HL-60 (cell line): Measurements from ENCODE around the gene SH3PXD2A.

Experiments used
- DNase-seq, 2 experiments: peaks; one replicate each; pipeline ENCODE4 v3.0.0-alpha.2; 2010 to 2020; ENCODE audit warnings: low read depth in 1 of 2, low spot score in 1 of 2
- H3K27ac ChIP-seq: fragments of 250-450 bp; sonication (Bioruptor Pico); replicated peaks from 2 replicates; pipeline ENCODE4 v1.5.1; 2020; ENCODE audit warnings: mild to moderate bottlenecking, moderate library complexity
- H3K27me3 ChIP-seq: fragments of 250-450 bp; sonication (Bioruptor Pico); 2 replicates; pipeline ENCODE4 v1.5.1; 2021; ENCODE audit warnings: mild to moderate bottlenecking, moderate library complexity; ENCODE audit not compliant: insufficient read depth, poor library complexity, severe bottlenecking
- H3K4me3 ChIP-seq: replicated peaks from 2 replicates; pipeline ENCODE4 v1.5.1; 2011; ENCODE audit warnings: mild to moderate bottlenecking, control low read depth, low read length; ENCODE audit not compliant: insufficient read depth
- GABPA ChIP-seq: IDR thresholded peaks from 2 replicates; pipeline ENCODE4 v1.6.1; 2012; ENCODE audit warnings: low read depth
- POLR2AphosphoS5 ChIP-seq: IDR thresholded peaks from 2 replicates; pipeline ENCODE4 v1.6.1; 2012; ENCODE audit warnings: low read depth
- REST ChIP-seq: IDR thresholded peaks from 2 replicates; pipeline ENCODE4 v1.6.1; 2012; ENCODE audit warnings: low read depth; ENCODE audit not compliant: insufficient replicate concordance
- SPI1 ChIP-seq: IDR thresholded peaks from 2 replicates; pipeline ENCODE4 v1.6.1; 2012; ENCODE audit warnings: low read depth, mild to moderate bottlenecking, borderline replicate concordance
- TF ChIP-seq, protein P1 (sequence below): IDR thresholded peaks from one replicate; pipeline ENCODE4 v1.5.1; 2011; ENCODE audit warnings: low read length, control low read depth, inconsistent platforms; ENCODE audit not compliant: insufficient read depth

SH3PXD2A gene

DNA sequence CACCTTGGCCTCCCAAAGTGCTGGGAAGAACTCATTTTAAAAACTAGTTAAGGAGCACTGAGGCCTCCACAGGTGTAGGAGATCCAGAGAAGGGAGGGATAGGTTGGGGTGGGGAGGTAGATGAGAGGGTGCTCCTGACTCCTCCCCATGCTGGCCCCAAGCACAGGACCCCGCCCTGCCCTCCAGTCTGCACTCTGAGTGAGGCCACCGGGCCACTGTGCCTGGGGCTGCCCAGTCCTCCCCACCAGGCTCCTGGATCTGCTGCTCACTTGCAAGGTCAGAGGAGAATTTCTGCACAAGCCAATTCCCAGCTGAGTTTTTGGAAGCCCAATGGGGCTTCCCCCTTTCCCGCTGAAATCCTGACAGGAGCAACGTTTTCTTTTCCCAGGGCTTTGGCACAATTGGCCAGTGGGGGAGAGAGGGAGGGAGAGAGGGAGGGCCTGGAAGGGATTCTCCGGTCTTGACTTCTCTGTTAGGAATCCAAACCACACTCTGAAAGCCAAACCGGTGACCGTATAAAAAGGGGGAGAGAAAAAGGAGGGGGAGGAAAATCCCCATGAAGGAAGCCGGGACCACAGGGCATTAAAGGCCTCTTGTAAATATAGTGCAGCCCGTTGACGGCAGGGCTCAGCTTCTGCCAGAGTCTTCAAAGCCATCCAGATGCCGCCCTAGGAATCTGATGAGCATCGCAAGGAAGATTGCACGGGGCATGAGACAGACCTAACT is 116.2 kb downstream of the SH3PXD2A start:
- Histone ChIP-seq H3K27ac (no peak overlapping the region), H3K27me3 (no peaks in the 10 kb centered on the region), H3K4me3 (no peak overlapping the region)
- TF ChIP-seq, protein P1, sequence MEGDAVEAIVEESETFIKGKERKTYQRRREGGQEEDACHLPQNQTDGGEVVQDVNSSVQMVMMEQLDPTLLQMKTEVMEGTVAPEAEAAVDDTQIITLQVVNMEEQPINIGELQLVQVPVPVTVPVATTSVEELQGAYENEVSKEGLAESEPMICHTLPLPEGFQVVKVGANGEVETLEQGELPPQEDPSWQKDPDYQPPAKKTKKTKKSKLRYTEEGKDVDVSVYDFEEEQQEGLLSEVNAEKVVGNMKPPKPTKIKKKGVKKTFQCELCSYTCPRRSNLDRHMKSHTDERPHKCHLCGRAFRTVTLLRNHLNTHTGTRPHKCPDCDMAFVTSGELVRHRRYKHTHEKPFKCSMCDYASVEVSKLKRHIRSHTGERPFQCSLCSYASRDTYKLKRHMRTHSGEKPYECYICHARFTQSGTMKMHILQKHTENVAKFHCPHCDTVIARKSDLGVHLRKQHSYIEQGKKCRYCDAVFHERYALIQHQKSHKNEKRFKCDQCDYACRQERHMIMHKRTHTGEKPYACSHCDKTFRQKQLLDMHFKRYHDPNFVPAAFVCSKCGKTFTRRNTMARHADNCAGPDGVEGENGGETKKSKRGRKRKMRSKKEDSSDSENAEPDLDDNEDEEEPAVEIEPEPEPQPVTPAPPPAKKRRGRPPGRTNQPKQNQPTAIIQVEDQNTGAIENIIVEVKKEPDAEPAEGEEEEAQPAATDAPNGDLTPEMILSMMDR, result no peak
- TF ChIP-seq REST (no peak), POLR2AphosphoS5 (no peak), SPI1 (no peak), GABPA (no peak)
- no peak for DNase-seq

GRCh38 chr10:103737735-103738367 is 117.5 kb downstream of the SH3PXD2A start:
- Histone ChIP-seq H3K27ac (no peak overlapping the region), H3K27me3 (no peaks in the 10 kb centered on the region), H3K4me3 (no peak overlapping the region)
- TF ChIP-seq GABPA, result no peak
- DNase-seq, result no peak

DNA sequence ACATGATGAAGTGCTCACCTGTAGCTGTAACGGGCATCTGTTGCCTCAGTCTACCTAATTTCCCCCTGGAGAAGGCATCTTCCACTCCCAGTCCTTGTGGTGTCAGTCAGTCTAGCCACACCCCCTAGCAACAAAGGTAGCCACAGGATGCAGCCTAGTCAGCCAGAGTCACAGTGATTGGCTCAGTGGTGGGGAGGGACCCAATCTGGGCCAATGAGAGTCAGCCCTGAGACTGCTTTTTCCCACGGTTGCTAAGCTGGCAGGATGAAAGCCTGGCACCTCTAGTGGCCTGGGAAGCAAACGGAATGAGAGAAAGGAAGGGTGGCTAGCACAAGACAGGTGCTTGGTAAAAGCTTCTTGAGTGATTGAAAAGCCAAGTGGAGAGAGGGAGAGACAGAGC is 118.6 kb downstream of the SH3PXD2A start:
- no peak overlapping the region for H3K27ac ChIP-seq
- no peak overlapping the region for H3K4me3 ChIP-seq
- TF ChIP-seq SPI1 (no peak), GABPA (no peak), POLR2AphosphoS5 (no peak), REST (no peak)
- TF ChIP-seq, protein P1, result no peak
- no peak for DNase-seq
- no peaks in the 10 kb centered on the region for H3K27me3 ChIP-seq

- Histone ChIP-seq H3K27me3 (no peaks in the 10 kb centered on the region), H3K27ac (no peak overlapping the region), H3K4me3 (no peak overlapping the region)
- DNase-seq, result no peak
- TF ChIP-seq, protein P1, result no peak
- no peak for TF ChIP-seq REST
- no peak for TF ChIP-seq GABPA
- no peak for TF ChIP-seq POLR2AphosphoS5
- TF ChIP-seq SPI1, result no peak
Measured at GRCh38 chr10:103736044-103736443, 119.3 kb downstream of the SH3PXD2A start.
